Measurements from ENCODE around the gene FBLN2.

Gene FBLN2

GRCh38 chr3:13648060-13649001, 99.4 kb downstream of the FBLN2 start:
- Histone ChIP-seq H2AFZ (ENCODE audit: low read depth, low read length) (no peak overlapping the region), H3K9me3 (ENCODE audit: insufficient read depth, low read length) (no peaks in the 10 kb centered on the region), H3K27ac (ENCODE audit: low read length) (no peak overlapping the region), H4K20me1 (ENCODE audit: insufficient read depth, low read length) (no peaks in the 10 kb centered on the region), H3K4me1 (ENCODE audit: low read length) (peaks cover 11% of the 10 kb centered on the region), H3K27me3 (ENCODE audit: low read depth, low read length) (peaks cover 70% of the 10 kb centered on the region), H3K36me3 (replicated peaks; ENCODE audit: low read depth, low read length) (no peaks in the 10 kb centered on the region), H3K9ac (ENCODE audit: low read length) (no peak overlapping the region), H3K4me3 (ENCODE audit: low read length) (no peak overlapping the region), H3K4me2 (ENCODE audit: low read length) (no peak overlapping the region), H3K79me2 (ENCODE audit: low read length) (no peaks in the 10 kb centered on the region)
- TF ChIP-seq EZH2phosphoT487 (IDR thresholded peaks at IDR 0.05; ENCODE audit: low read depth) (no peak), CTCF (IDR thresholded peaks at IDR 0.05; ENCODE audit: low read depth, low read length) (peak; percentile 99)

GRCh38 chr3:13650210-13651056, 101.5 kb downstream of the FBLN2 start:
- Histone ChIP-seq H2AFZ (ENCODE audit: low read depth, low read length) (peak overlapping the region; percentile 36; the same call in 1 of the 2 replicates), H3K27ac (ENCODE audit: low read length) (no peak overlapping the region), H3K9ac (ENCODE audit: low read length) (no peak overlapping the region), H3K36me3 (replicated peaks; ENCODE audit: low read depth, low read length) (no peaks in the 10 kb centered on the region), H3K4me3 (ENCODE audit: low read length) (peak overlapping the region; percentile 60), H4K20me1 (ENCODE audit: insufficient read depth, low read length) (no peaks in the 10 kb centered on the region), H3K4me1 (ENCODE audit: low read length) (peaks cover 11% of the 10 kb centered on the region), H3K9me3 (ENCODE audit: insufficient read depth, low read length) (no peaks in the 10 kb centered on the region), H3K4me2 (ENCODE audit: low read length) (peak overlapping the region; percentile 75), H3K27me3 (ENCODE audit: low read depth, low read length) (peaks cover 60% of the 10 kb centered on the region), H3K79me2 (ENCODE audit: low read length) (no peaks in the 10 kb centered on the region)
- TF ChIP-seq CTCF (IDR thresholded peaks at IDR 0.05; ENCODE audit: low read depth, low read length) = peak; percentile 100
- no peak for TF ChIP-seq EZH2phosphoT487 (IDR thresholded peaks at IDR 0.05; ENCODE audit: low read depth)

- Histone ChIP-seq H3K79me2 (ENCODE audit: low read length) (no peaks in the 10 kb centered on the region), H3K36me3 (replicated peaks; ENCODE audit: low read depth, low read length) (no peaks in the 10 kb centered on the region), H3K4me3 (ENCODE audit: low read length) (peak overlapping the region; percentile 60; the same call in 1 of the 2 replicates), H3K4me2 (ENCODE audit: low read length) (no peak overlapping the region), H3K27ac (ENCODE audit: low read length) (no peak overlapping the region), H3K9ac (ENCODE audit: low read length) (no peak overlapping the region), H3K27me3 (ENCODE audit: low read depth, low read length) (peaks cover 60% of the 10 kb centered on the region), H3K4me1 (ENCODE audit: low read length) (peaks cover 11% of the 10 kb centered on the region), H2AFZ (ENCODE audit: low read depth, low read length) (no peak overlapping the region), H3K9me3 (ENCODE audit: insufficient read depth, low read length) (no peaks in the 10 kb centered on the region), H4K20me1 (ENCODE audit: insufficient read depth, low read length) (no peaks in the 10 kb centered on the region)
- no peak for TF ChIP-seq CTCF (IDR thresholded peaks at IDR 0.05; ENCODE audit: low read depth, low read length)
- no peak for TF ChIP-seq EZH2phosphoT487 (IDR thresholded peaks at IDR 0.05; ENCODE audit: low read depth)
Observed at GRCh38 chr3:13651057-13651400, 102.1 kb downstream of the FBLN2 start.
